ENCODE results near the gene ZNF845.
"Not testable (repeated sequence)": the region's sequence is repeated elsewhere in the genome, so short reads cannot be mapped to it uniquely, and the experiment has no call there.

DNA sequence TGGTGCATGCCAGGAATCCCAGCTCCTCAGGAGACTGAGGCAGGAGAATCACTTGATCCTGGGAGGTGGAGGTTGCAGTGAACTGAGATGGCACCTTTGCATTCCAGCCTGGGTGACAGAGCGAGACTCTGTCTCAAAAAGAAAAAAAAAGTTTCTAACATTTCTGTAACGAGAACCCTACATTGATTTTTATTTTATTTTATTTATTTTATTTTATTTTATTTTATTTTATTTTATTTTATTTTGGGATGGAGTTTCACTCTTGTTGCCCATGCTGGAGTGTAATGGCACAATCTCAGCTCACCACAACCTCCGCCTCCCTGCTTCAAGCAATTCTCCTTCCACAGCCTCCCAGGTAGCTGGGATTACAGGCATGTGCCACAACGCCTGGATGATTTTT is 10.9 kb downstream of the ZNF845 start:
- TF ChIP-seq POLR2A (IDR thresholded peaks at IDR 0.05; ENCODE audit: low read depth, low read length); TCF12 (IDR thresholded peaks at IDR 0.05; ENCODE audit: low read depth, low read length); NFYB (IDR thresholded peaks at IDR 0.05; ENCODE audit: insufficient read depth, low read depth, low read length); GABPA (IDR thresholded peaks at IDR 0.05; ENCODE audit: low read depth); TARDBP (IDR thresholded peaks at IDR 0.05; ENCODE audit: borderline replicate concordance); SP1 (IDR thresholded peaks at IDR 0.05; ENCODE audit: low read depth, low read length); POLR2AphosphoS2 (IDR thresholded peaks at IDR 0.05; ENCODE audit: low read depth, low read length): not testable (repeated sequence)
- TF ChIP-seq, protein P1, sequence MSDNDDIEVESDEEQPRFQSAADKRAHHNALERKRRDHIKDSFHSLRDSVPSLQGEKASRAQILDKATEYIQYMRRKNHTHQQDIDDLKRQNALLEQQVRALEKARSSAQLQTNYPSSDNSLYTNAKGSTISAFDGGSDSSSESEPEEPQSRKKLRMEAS (IDR thresholded peaks at IDR 0.05; ENCODE audit: low read depth, low read length): not testable (repeated sequence)
- TF ChIP-seq, protein P2, sequence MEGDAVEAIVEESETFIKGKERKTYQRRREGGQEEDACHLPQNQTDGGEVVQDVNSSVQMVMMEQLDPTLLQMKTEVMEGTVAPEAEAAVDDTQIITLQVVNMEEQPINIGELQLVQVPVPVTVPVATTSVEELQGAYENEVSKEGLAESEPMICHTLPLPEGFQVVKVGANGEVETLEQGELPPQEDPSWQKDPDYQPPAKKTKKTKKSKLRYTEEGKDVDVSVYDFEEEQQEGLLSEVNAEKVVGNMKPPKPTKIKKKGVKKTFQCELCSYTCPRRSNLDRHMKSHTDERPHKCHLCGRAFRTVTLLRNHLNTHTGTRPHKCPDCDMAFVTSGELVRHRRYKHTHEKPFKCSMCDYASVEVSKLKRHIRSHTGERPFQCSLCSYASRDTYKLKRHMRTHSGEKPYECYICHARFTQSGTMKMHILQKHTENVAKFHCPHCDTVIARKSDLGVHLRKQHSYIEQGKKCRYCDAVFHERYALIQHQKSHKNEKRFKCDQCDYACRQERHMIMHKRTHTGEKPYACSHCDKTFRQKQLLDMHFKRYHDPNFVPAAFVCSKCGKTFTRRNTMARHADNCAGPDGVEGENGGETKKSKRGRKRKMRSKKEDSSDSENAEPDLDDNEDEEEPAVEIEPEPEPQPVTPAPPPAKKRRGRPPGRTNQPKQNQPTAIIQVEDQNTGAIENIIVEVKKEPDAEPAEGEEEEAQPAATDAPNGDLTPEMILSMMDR (IDR thresholded peaks at IDR 0.05 in 2 of 3, conservative IDR thresholded peaks at IDR 0.05 in 1 of 3; ENCODE audit: control insufficient read depth in 2 of 3, extremely low read depth in 1 of 3, insufficient read depth in 1 of 3, low read depth in 3 of 3, low read length in 3 of 3): not testable (repeated sequence)
- TF ChIP-seq, protein P3, sequence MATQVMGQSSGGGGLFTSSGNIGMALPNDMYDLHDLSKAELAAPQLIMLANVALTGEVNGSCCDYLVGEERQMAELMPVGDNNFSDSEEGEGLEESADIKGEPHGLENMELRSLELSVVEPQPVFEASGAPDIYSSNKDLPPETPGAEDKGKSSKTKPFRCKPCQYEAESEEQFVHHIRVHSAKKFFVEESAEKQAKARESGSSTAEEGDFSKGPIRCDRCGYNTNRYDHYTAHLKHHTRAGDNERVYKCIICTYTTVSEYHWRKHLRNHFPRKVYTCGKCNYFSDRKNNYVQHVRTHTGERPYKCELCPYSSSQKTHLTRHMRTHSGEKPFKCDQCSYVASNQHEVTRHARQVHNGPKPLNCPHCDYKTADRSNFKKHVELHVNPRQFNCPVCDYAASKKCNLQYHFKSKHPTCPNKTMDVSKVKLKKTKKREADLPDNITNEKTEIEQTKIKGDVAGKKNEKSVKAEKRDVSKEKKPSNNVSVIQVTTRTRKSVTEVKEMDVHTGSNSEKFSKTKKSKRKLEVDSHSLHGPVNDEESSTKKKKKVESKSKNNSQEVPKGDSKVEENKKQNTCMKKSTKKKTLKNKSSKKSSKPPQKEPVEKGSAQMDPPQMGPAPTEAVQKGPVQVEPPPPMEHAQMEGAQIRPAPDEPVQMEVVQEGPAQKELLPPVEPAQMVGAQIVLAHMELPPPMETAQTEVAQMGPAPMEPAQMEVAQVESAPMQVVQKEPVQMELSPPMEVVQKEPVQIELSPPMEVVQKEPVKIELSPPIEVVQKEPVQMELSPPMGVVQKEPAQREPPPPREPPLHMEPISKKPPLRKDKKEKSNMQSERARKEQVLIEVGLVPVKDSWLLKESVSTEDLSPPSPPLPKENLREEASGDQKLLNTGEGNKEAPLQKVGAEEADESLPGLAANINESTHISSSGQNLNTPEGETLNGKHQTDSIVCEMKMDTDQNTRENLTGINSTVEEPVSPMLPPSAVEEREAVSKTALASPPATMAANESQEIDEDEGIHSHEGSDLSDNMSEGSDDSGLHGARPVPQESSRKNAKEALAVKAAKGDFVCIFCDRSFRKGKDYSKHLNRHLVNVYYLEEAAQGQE (IDR thresholded peaks at IDR 0.05; ENCODE audit: low read depth, low read length): not testable (repeated sequence)
- TF ChIP-seq, protein P4, sequence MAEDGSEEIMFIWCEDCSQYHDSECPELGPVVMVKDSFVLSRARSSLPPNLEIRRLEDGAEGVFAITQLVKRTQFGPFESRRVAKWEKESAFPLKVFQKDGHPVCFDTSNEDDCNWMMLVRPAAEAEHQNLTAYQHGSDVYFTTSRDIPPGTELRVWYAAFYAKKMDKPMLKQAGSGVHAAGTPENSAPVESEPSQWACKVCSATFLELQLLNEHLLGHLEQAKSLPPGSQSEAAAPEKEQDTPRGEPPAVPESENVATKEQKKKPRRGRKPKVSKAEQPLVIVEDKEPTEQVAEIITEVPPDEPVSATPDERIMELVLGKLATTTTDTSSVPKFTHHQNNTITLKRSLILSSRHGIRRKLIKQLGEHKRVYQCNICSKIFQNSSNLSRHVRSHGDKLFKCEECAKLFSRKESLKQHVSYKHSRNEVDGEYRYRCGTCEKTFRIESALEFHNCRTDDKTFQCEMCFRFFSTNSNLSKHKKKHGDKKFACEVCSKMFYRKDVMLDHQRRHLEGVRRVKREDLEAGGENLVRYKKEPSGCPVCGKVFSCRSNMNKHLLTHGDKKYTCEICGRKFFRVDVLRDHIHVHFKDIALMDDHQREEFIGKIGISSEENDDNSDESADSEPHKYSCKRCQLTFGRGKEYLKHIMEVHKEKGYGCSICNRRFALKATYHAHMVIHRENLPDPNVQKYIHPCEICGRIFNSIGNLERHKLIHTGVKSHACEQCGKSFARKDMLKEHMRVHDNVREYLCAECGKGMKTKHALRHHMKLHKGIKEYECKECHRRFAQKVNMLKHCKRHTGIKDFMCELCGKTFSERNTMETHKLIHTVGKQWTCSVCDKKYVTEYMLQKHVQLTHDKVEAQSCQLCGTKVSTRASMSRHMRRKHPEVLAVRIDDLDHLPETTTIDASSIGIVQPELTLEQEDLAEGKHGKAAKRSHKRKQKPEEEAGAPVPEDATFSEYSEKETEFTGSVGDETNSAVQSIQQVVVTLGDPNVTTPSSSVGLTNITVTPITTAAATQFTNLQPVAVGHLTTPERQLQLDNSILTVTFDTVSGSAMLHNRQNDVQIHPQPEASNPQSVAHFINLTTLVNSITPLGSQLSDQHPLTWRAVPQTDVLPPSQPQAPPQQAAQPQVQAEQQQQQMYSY (CRISPR knock-in tag; IDR thresholded peaks at IDR 0.05): not testable (repeated sequence)
- TF ChIP-seq, protein P5, sequence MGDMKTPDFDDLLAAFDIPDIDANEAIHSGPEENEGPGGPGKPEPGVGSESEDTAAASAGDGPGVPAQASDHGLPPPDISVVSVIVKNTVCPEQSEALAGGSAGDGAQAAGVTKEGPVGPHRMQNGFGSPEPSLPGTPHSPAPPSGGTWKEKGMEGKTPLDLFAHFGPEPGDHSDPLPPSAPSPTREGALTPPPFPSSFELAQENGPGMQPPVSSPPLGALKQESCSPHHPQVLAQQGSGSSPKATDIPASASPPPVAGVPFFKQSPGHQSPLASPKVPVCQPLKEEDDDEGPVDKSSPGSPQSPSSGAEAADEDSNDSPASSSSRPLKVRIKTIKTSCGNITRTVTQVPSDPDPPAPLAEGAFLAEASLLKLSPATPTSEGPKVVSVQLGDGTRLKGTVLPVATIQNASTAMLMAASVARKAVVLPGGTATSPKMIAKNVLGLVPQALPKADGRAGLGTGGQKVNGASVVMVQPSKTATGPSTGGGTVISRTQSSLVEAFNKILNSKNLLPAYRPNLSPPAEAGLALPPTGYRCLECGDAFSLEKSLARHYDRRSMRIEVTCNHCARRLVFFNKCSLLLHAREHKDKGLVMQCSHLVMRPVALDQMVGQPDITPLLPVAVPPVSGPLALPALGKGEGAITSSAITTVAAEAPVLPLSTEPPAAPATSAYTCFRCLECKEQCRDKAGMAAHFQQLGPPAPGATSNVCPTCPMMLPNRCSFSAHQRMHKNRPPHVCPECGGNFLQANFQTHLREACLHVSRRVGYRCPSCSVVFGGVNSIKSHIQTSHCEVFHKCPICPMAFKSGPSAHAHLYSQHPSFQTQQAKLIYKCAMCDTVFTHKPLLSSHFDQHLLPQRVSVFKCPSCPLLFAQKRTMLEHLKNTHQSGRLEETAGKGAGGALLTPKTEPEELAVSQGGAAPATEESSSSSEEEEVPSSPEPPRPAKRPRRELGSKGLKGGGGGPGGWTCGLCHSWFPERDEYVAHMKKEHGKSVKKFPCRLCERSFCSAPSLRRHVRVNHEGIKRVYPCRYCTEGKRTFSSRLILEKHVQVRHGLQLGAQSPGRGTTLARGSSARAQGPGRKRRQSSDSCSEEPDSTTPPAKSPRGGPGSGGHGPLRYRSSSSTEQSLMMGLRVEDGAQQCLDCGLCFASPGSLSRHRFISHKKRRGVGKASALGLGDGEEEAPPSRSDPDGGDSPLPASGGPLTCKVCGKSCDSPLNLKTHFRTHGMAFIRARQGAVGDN (IDR thresholded peaks at IDR 0.05): not testable (repeated sequence)

Measured in GM12878 (cell line).